Tongue (tissue), 2 donors: ENCODE data around the gene SH3RF3. TPM values are rescaled to one million over a fixed set of nuclear protein-coding genes. Genes with fewer than 3 reads are reported as not detected.

Source experiments
- DNase-seq: peaks from one replicate; pipeline ENCODE4 v3.0.0-alpha.2; 2015
- total RNA-seq: library from RNA; depleted of rRNA; stranded (reverse); fragments of >200 nt; gene quantifications from one replicate; pipeline ENCODE4 v1.2.3, GENCODE V29; 2014

The SH3RF3 gene
- total RNA-seq, 1 donor from 2014 or later: 10.1 TPM

GRCh38 chr2:109379507-109379906, 250.5 kb downstream of the SH3RF3 start:
- DNase-seq: no peak

GRCh38 chr2:109380502-109381326, 251.7 kb downstream of the SH3RF3 start:
- DNase-seq: peak; percentile 76

GRCh38 chr2:109381327-109381820, 252.4 kb downstream of the SH3RF3 start:
- DNase-seq: no peak

- peak; percentile 64 for DNase-seq
Observed at GRCh38 chr2:109382226-109382895, 253.4 kb downstream of the SH3RF3 start.

- peak; percentile 94 for DNase-seq
Observed at GRCh38 chr2:109382951-109383350, 253.9 kb downstream of the SH3RF3 start.

- DNase-seq: no peak
Observed at GRCh38 chr2:109383505-109384307, 254.7 kb downstream of the SH3RF3 start.

- no peak for DNase-seq
Observed at GRCh38 chr2:109384308-109385271, 255.6 kb downstream of the SH3RF3 start.

- DNase-seq: no peak
Observed at GRCh38 chr2:109385506-109385905, 256.5 kb downstream of the SH3RF3 start.

- no peak for DNase-seq
Observed at GRCh38 chr2:109386004-109386695, 257.1 kb downstream of the SH3RF3 start.

- DNase-seq: no peak
Observed at GRCh38 chr2:109387221-109387735, 258.3 kb downstream of the SH3RF3 start.

GRCh38 chr2:109387778-109388469, 258.9 kb downstream of the SH3RF3 start:
- no peak for DNase-seq

- no peak for DNase-seq
Observed at GRCh38 chr2:109391243-109391642, 262.2 kb downstream of the SH3RF3 start.

GRCh38 chr2:109392140-109392539, 263.1 kb downstream of the SH3RF3 start:
- DNase-seq: no peak

- no peak for DNase-seq
Observed at GRCh38 chr2:109392816-109393661, 264.0 kb downstream of the SH3RF3 start.

- DNase-seq: no peak
Observed at GRCh38 chr2:109393662-109393972, 264.6 kb downstream of the SH3RF3 start.

- DNase-seq: no peak
Observed at GRCh38 chr2:109395494-109396201, 266.6 kb downstream of the SH3RF3 start.

- DNase-seq: no peak
Observed at GRCh38 chr2:109396202-109397180, 267.5 kb downstream of the SH3RF3 start.
